HepG2 (cell line): Measurements from ENCODE around the gene MAPK12. TPM values are rescaled to one million over a fixed set of nuclear protein-coding genes. Genes with fewer than 3 reads are reported as not detected.

Experiments
- ATAC-seq: fragments of 200-7000 bp; cut with Tn5 transposase; 3 replicates; pipeline ENCODE4 v1.9.1; 2020; ENCODE audit warnings: mild to moderate bottlenecking, moderate library complexity
- BruUV-seq: library from RNA; stranded (reverse); fragments of 400-500 nt; replicated peaks from 2 replicates; lab custom pipeline; 2021; lab: Mats Ljungman, UMichigan
- CTCF ChIA-PET: fragments of 300-600 bp; formaldehyde crosslinking; extraction: SDS; loops from one replicate; lab custom pipeline; 2021; ENCODE audit warnings: low total read pairs, inconsistent platforms, low intra/inter-chr PET ratio; lab: Yijun Ruan, JAX
- POLR2A ChIA-PET: fragments of 350-600 bp; sonication (Branson Sonifier 250); formaldehyde crosslinking; loops from one replicate; lab custom pipeline; 2020; ENCODE audit warnings: antibody characterized with exemption, inconsistent platforms; lab: Yijun Ruan, JAX
- DNase-seq: peaks from one replicate; pipeline ENCODE4 v3.0.0-alpha.2; 2015; ENCODE audit warnings: low spot score
- FAIRE-seq: peaks from 3 replicates; lab custom pipeline; 2011; peaks lifted over from hg19 to GRCh38; lab: Jason Lieb, UNC
- H2AFZ ChIP-seq: one replicate; pipeline ENCODE4 v1.6.1; 2011; ENCODE audit warnings: low read length, inconsistent platforms
- H3K27ac ChIP-seq: fragments of 300-600 bp; 3 replicates; pipeline ENCODE4 v1.8.0; 2011; ENCODE audit warnings: mixed run types, mild to moderate bottlenecking, mixed read lengths, low read length, inconsistent platforms; ENCODE audit not compliant: insufficient read depth; ENCODE audit errors: extremely low read length
- H3K27me3 ChIP-seq, 2 experiments: fragments of 200-600 bp in 1 of 2; 2 replicates in 1 of 2; 3 replicates in 1 of 2; pipeline versions ENCODE4 v1.6.0 to v1.8.0; 2011; ENCODE audit warnings: low read length in 2 of 2, mild to moderate bottlenecking in 2 of 2, moderate library complexity in 2 of 2, inconsistent platforms in 1 of 2; ENCODE audit not compliant: insufficient read depth in 2 of 2, control insufficient read depth in 1 of 2
- H3K36me3 ChIP-seq, 2 experiments: fragments of 200-600 bp in 1 of 2; replicated peaks in 1 of 2; 2 replicates in 1 of 2; 3 replicates in 1 of 2; pipeline versions ENCODE4 v1.5.1 to v1.8.0; 2011; ENCODE audit warnings: low read length in 2 of 2, inconsistent platforms in 1 of 2; ENCODE audit not compliant: insufficient read depth in 2 of 2, control insufficient read depth in 1 of 2
- H3K4me1 ChIP-seq: 2 replicates; pipeline ENCODE4 v1.5.1; 2012; ENCODE audit warnings: low read length, inconsistent platforms; ENCODE audit not compliant: insufficient read depth
- H3K4me2 ChIP-seq: 2 replicates; pipeline ENCODE4 v1.6.0; 2011; ENCODE audit warnings: low read depth, low read length, inconsistent platforms
- H3K4me3 ChIP-seq, 3 experiments: fragments of 200-600 bp in 1 of 3; sonication (generic), shearing (Covaris generic) in 1 of 3; replicated peaks in 1 of 3; 2 replicates each; pipeline ENCODE4 v1.5.1; 2011 to 2016; ENCODE audit warnings: low read length in 3 of 3, inconsistent platforms in 2 of 3, low read depth in 2 of 3, mild to moderate bottlenecking in 2 of 3, control low read depth in 1 of 3, mixed read lengths in 1 of 3; ENCODE audit not compliant: insufficient read depth in 1 of 3
- H3K79me2 ChIP-seq: one replicate; pipeline ENCODE4 v1.6.1; 2011; ENCODE audit warnings: low read length, inconsistent platforms; ENCODE audit not compliant: insufficient read depth
- H3K9ac ChIP-seq: 2 replicates; pipeline ENCODE4 v1.6.0; 2011; ENCODE audit warnings: mild to moderate bottlenecking, low read depth, low read length, inconsistent platforms; ENCODE audit not compliant: insufficient read depth
- H3K9me3 ChIP-seq: 2 replicates; pipeline ENCODE4 v1.5.1; 2012; ENCODE audit warnings: mild to moderate bottlenecking, low read length
- H4K20me1 ChIP-seq: 2 replicates; pipeline ENCODE4 v1.6.0; 2011; ENCODE audit warnings: inconsistent platforms, mild to moderate bottlenecking, low read length, moderate library complexity; ENCODE audit not compliant: insufficient read depth
- HDAC1 ChIP-seq: sonication (generic); formaldehyde crosslinking; IDR thresholded peaks from 2 replicates; pipeline ENCODE4 v1.5.1; 2020; ENCODE audit warnings: mild to moderate bottlenecking, missing genetic modification reagents
- KLF13 ChIP-seq: sonication (generic); formaldehyde crosslinking; IDR thresholded peaks from 2 replicates; pipeline ENCODE4 v1.4.0; 2020; ENCODE audit warnings: mild to moderate bottlenecking, missing genetic modification reagents
- WGBS: methylation state at CpG from one replicate; pipeline ENCODE4 v1.1.6; 2017; ENCODE audit warnings: low lambda C conversion rate; 5-methylcytosine and 5-hydroxymethylcytosine counted together
- in situ Hi-C: cut with HindIII; loops from 2 replicates; pipeline ENCODE4 v1.10.0; 2017; ENCODE audit warnings: low pct_unique_long_range_greater_than_20kb; ENCODE audit not compliant: extremely low pct_ligation_motif_present
- intact Hi-C: fragments of 100-400 bp; cut with micrococcal nuclease; formaldehyde crosslinking; loops from one replicate; pipeline ENCODE4 v1.10.0; 2022; ENCODE audit not compliant: unreplicated experiment
- polyA plus RNA-seq, 8 experiments: library from polyadenylated mRNA; depleted of rRNA in 3 of 8; stranded (reverse) in 7 of 8; unstranded in 1 of 8; fragments of >200 nt; fragmentation: Illumina TruSeq in 4 of 8; extraction: Trizol in 4 of 8; gene quantifications; 2 replicates each; pipeline versions ENCODE4 v1.2.1 to v1.2.3, GENCODE V29; 2011 to 2016; ENCODE audit warnings: low read depth in 4 of 8, missing spikeins in 1 of 8, mixed read lengths in 1 of 8; ENCODE audit not compliant: insufficient read depth in 1 of 8
- total RNA-seq, 5 experiments: library from RNA; depleted of rRNA; stranded (reverse); fragments of >200 nt; fragmentation: Illumina TruSeq; extraction: Trizol; gene quantifications; 2 replicates each; pipeline ENCODE4 v1.2.3, GENCODE V29; 2016; ENCODE audit warnings: low read depth in 1 of 5
- TF ChIP-seq, protein P1 (sequence below): sonication (generic); formaldehyde crosslinking; IDR thresholded peaks from 2 replicates; pipeline ENCODE4 v1.4.0; 2020; ENCODE audit warnings: missing genetic modification reagents

Gene MAPK12
- total and polyA plus RNA-seq, 2 of the 13 experiments (the other 11 are each of a cell fraction or from before 2014, with no cell fraction given), result 22.2 to 23.3 TPM

DNA sequence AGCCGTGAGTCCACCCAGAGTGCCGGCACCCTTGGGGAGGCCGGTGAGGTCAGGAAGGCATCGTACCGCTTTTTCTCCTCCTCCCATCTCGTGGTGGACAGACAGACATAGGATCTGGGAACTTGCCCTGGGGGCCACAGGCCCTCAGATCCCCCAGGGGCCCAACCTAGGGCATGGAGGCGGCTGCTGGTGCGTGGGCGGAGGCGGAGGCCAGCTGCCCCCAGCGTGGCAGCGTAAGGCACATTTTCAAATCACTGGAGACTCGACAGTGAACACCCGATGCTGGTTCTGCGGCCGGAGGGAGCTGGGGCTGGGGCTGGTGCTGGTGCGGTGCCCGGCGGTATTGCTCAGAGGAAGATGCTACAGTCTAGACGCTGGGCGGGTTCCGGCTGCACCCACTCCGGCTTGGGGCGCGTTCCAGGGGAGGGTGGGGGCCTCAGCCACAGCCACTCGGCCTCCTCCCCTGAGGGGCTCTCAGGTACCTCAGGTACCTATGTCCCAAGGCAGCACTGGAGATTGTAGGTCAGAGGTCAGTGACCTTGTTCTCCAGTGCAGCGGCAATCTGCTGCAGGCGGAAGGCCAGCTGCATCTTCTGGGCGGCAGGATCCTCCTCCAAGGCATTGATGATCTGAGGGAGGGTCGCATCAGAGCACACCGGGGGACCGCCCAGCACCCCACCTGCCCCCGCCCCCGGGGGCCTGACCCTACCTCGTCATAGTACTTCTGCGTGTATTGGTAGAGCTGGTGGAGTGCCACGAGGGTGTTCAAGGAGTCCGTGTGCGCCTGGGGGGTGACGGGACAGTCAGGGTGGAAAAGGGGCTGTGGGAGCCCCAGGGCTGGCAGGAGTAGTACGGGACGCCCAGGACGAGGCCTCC, 13.9 kb upstream of the MAPK12 start:
- Histone ChIP-seq H3K4me1 (peaks cover 18% of the 10 kb centered on the region), H3K9me3 (no peaks in the 10 kb centered on the region), H2AFZ (no peak overlapping the region), H3K27me3 (peaks cover 1 to 11% of the 10 kb centered on the region in 2 experiments; a peak in 4 of 5 replicates), H3K4me2 (no peak overlapping the region), H3K4me3 (no peak overlapping the region), H3K9ac (no peak overlapping the region), H3K36me3 (peaks cover 20 to 27% of the 10 kb centered on the region in 2 experiments; a peak in 4 of 5 replicates), H3K79me2 (no peaks in the 10 kb centered on the region), H4K20me1 (0 out of 2 replicates have a peak, but pooled peaks cover 5% of the 10 kb centered on the region), H3K27ac (no peak overlapping the region)
- in situ Hi-C loops, result loop anchor here (5.0 kb wide), 1 partner anchor 52 kb away; the partner anchor contains the start of gene DENND6B
- 96% methylated on average over 19 of the region's 43 CpGs for WGBS
- ChIA-PET POLR2A (interaction anchor here (1.0 to 1.5 kb wide), 4 partner anchors 19 to 66 kb away, joined by 3 to 7 read pairs (median 6); no protein-coding TSS in a partner anchor), CTCF (interaction anchor here (1.0 to 4.2 kb wide), 11 partner anchors 15 to 112 kb away, joined by 3 to 133 read pairs (median 10); partner anchors contain the start of genes DENND6B, HDAC10 and PPP6R2)
- TF ChIP-seq, protein P1, sequence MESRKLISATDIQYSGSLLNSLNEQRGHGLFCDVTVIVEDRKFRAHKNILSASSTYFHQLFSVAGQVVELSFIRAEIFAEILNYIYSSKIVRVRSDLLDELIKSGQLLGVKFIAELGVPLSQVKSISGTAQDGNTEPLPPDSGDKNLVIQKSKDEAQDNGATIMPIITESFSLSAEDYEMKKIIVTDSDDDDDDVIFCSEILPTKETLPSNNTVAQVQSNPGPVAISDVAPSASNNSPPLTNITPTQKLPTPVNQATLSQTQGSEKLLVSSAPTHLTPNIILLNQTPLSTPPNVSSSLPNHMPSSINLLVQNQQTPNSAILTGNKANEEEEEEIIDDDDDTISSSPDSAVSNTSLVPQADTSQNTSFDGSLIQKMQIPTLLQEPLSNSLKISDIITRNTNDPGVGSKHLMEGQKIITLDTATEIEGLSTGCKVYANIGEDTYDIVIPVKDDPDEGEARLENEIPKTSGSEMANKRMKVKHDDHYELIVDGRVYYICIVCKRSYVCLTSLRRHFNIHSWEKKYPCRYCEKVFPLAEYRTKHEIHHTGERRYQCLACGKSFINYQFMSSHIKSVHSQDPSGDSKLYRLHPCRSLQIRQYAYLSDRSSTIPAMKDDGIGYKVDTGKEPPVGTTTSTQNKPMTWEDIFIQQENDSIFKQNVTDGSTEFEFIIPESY (CRISPR knock-in tag), result 0 out of 2 replicates have a peak, but pooled peaks have one; percentile 3
- no peak for TF ChIP-seq KLF13 (CRISPR knock-in tag)
- TF ChIP-seq HDAC1 (CRISPR knock-in tag), result no peak
- FAIRE-seq, result no peak
- ATAC-seq, result no peak
- intact Hi-C loops, result loop anchor here (1.0 kb wide), 1 partner anchor 52 kb away; the partner anchor contains the start of gene DENND6B
- no peak for DNase-seq
- TSS peak; percentile 71 for BruUV-seq
